ENCODE measurements around the gene THOC1.

Gene THOC1

GRCh38 chr18:172361-172760 lies 95.5 kb downstream of the THOC1 start:
- no peaks in the 10 kb centered on the region for H3K27me3 ChIP-seq (ENCODE audit: insufficient read depth, poor library complexity, severe bottlenecking)
- H3K36me3 ChIP-seq (ENCODE audit: low read depth) = peaks cover 72% of the 10 kb centered on the region
- ATAC-seq (ENCODE audit: low read depth) (no peak), DNase-seq (ENCODE audit: low spot score) (no peak)
- no peaks in the 10 kb centered on the region for H3K4me1 ChIP-seq (ENCODE audit: insufficient read depth, poor library complexity, severe bottlenecking)
- no peak overlapping the region for H3K4me3 ChIP-seq (ENCODE audit: severe bottlenecking)
- H3K9me3 ChIP-seq (ENCODE audit: severe bottlenecking) = peaks cover 2% of the 10 kb centered on the region
- H3K27ac ChIP-seq (ENCODE audit: poor library complexity, severe bottlenecking) = no peak overlapping the region
- TF ChIP-seq CTCF (IDR thresholded peaks at IDR 0.05; ENCODE audit: poor library complexity, severe bottlenecking) = no peak

All from RWPE2 (cell line).